Measurements from ENCODE around the gene SALL4.
"Not testable (repeated sequence)": the region's sequence is repeated elsewhere in the genome, so short reads cannot be mapped to it uniquely, and the experiment has no call there.

SALL4 gene

GRCh38 chr20:51763965-51764602, 38.2 kb downstream of the SALL4 start:
- DNase-seq: no peak

- no peak for DNase-seq
Measured at GRCh38 chr20:51760905-51761546, 41.3 kb downstream of the SALL4 start.

GRCh38 chr20:51759769-51760510, 42.4 kb downstream of the SALL4 start:
- DNase-seq: no peak

GRCh38 chr20:51758978-51759544, 43.3 kb downstream of the SALL4 start:
- DNase-seq: no peak

- DNase-seq: no peak
Measured at GRCh38 chr20:51757226-51757625, 45.1 kb downstream of the SALL4 start.

- no peak for DNase-seq
Measured at GRCh38 chr20:51756653-51757052, 45.7 kb downstream of the SALL4 start.

GRCh38 chr20:51753220-51753619, 49.1 kb downstream of the SALL4 start:
- not testable (repeated sequence) for DNase-seq

GRCh38 chr20:51752343-51752951, 49.9 kb downstream of the SALL4 start:
- DNase-seq: no peak

GRCh38 chr20:51750770-51751388, 51.4 kb downstream of the SALL4 start:
- DNase-seq: no peak

- no peak for DNase-seq
Measured at GRCh38 chr20:51750037-51750769, 52.1 kb downstream of the SALL4 start.

GRCh38 chr20:51749674-51750036, 52.7 kb downstream of the SALL4 start:
- DNase-seq: no peak

- no peak for DNase-seq
Measured at GRCh38 chr20:51747182-51747911, 55.0 kb downstream of the SALL4 start.

GRCh38 chr20:51745804-51746203, 56.5 kb downstream of the SALL4 start:
- no peak for DNase-seq

GRCh38 chr20:51740838-51741237, 61.5 kb downstream of the SALL4 start:
- DNase-seq: no peak

GRCh38 chr20:51740308-51740707, 62.0 kb downstream of the SALL4 start:
- DNase-seq: not testable (repeated sequence)

- no peak for DNase-seq
Measured at GRCh38 chr20:51739722-51740249, 62.5 kb downstream of the SALL4 start.

GRCh38 chr20:51738877-51739447, 63.4 kb downstream of the SALL4 start:
- no peak for DNase-seq

- not testable (repeated sequence) for DNase-seq
Measured at GRCh38 chr20:51738261-51738660, 64.1 kb downstream of the SALL4 start.

GRCh38 chr20:51736947-51737346, 65.4 kb downstream of the SALL4 start:
- DNase-seq: no peak

- no peak for DNase-seq
Measured at GRCh38 chr20:51735728-51736600, 66.4 kb downstream of the SALL4 start.
